HCT116 (cell line): ENCODE data around the gene PDE4D. TPM values are rescaled to one million over a fixed set of nuclear protein-coding genes. Genes with fewer than 3 reads are reported as not detected.

Experiments
- ATAC-seq: fragments of 200-7000 bp; cut with Tn5 transposase; 2 replicates; pipeline ENCODE4 v1.9.1; 2020; ENCODE audit warnings: mild to moderate bottlenecking, moderate library complexity
- BruUV-seq: library from RNA; stranded (reverse); fragments of 400-500 nt; replicated peaks from 2 replicates; lab custom pipeline; 2021; lab: Mats Ljungman, UMichigan
- CTCF ChIA-PET: fragments of 300-600 bp; sonication (Branson Sonifier 250); formaldehyde crosslinking; loops from one replicate; lab custom pipeline; 2021; ENCODE audit warnings: antibody characterized with exemption; lab: Charles Lee
- POLR2A ChIA-PET: fragments of 300-600, 350-600 bp; sonication (Branson Sonifier 250); formaldehyde crosslinking; loops from one replicate; lab custom pipeline; 2021; ENCODE audit warnings: antibody characterized with exemption; lab: Charles Lee
- RAD21 ChIA-PET, 2 experiments: fragments of 300-600 bp; sonication (Branson Sonifier 250); formaldehyde crosslinking; loops; one replicate each; lab custom pipeline; 2023; ENCODE audit warnings: low total read pairs in 2 of 2; ENCODE audit not compliant: uncharacterized antibody in 2 of 2, unreplicated experiment in 2 of 2, low non-redundant PET in 1 of 2; lab: Charles Lee
- DNase-seq: peaks from one replicate; pipeline ENCODE4 v3.0.0-alpha.2; 2010; ENCODE audit warnings: low read depth, low spot score
- H2AFZ ChIP-seq: fragments of 200-600 bp; shearing (Covaris generic), sonication (generic); 2 replicates; pipeline ENCODE4 v1.6.1; 2017; ENCODE audit warnings: low read depth, mixed run types, mixed read lengths, antibody characterized with exemption, low read length; ENCODE audit not compliant: poor library complexity, severe bottlenecking
- H3K27ac ChIP-seq: 2 replicates; pipeline ENCODE4 v1.5.1; 2012; ENCODE audit warnings: low read depth, low read length
- H3K27me3 ChIP-seq: fragments of 200-600 bp; sonication (generic); 2 replicates; pipeline ENCODE4 v1.6.1; 2016; ENCODE audit warnings: mixed run types, low read length, mixed read lengths; ENCODE audit not compliant: insufficient read depth
- H3K36me3 ChIP-seq, 2 experiments: fragments of 200-500 bp in 1 of 2; fragments of 200-600 bp in 1 of 2; sonication (Bioruptor generic) in 1 of 2; sonication (generic) in 1 of 2; 2 replicates each; pipeline versions ENCODE4 v1.5.1 to v1.6.1; 2014 to 2016; ENCODE audit warnings: low read length in 2 of 2, inconsistent platforms in 1 of 2, mixed read lengths in 1 of 2, mixed run types in 1 of 2; ENCODE audit not compliant: insufficient read depth in 2 of 2, control insufficient read depth in 1 of 2
- H3K4me1 ChIP-seq, 2 experiments: fragments of 200-600 bp in 1 of 2; sonication (generic) in 1 of 2; 2 replicates each; pipeline versions ENCODE4 v1.5.1 to v1.6.1; 2012 to 2017; ENCODE audit warnings: low read length in 2 of 2, inconsistent platforms in 1 of 2, mild to moderate bottlenecking in 1 of 2, mixed read lengths in 1 of 2, mixed run types in 1 of 2, moderate library complexity in 1 of 2; ENCODE audit not compliant: insufficient read depth in 2 of 2, control insufficient read depth in 1 of 2
- H3K4me2 ChIP-seq: fragments of 200-600 bp; sonication (generic); 2 replicates; pipeline ENCODE4 v1.6.1; 2017; ENCODE audit warnings: mixed run types, low read length, mixed read lengths
- H3K4me3 ChIP-seq, 2 experiments: fragments of 200-600 bp in 1 of 2; sonication (generic) in 1 of 2; replicated peaks in 1 of 2; 2 replicates each; pipeline ENCODE4 v1.5.1; 2011 to 2016; ENCODE audit warnings: low read length in 2 of 2, control low read depth in 1 of 2, low read depth in 1 of 2, mild to moderate bottlenecking in 1 of 2, mixed read lengths in 1 of 2, mixed run types in 1 of 2
- H3K79me2 ChIP-seq: fragments of 200-600 bp; sonication (generic); 2 replicates; pipeline ENCODE4 v1.6.1; 2017; ENCODE audit warnings: mild to moderate bottlenecking, mixed run types, low read length, moderate library complexity, mixed read lengths; ENCODE audit not compliant: insufficient read depth
- H3K9ac ChIP-seq: fragments of 200-600 bp; sonication (generic); 2 replicates; pipeline ENCODE4 v1.6.1; 2016; ENCODE audit warnings: low read length, mixed read lengths
- H3K9me2 ChIP-seq: fragments of 200-600 bp; sonication (generic), shearing (Covaris generic); 2 replicates; pipeline ENCODE4 v1.6.1; 2017; ENCODE audit warnings: mixed run types, mild to moderate bottlenecking, moderate library complexity; ENCODE audit not compliant: insufficient read depth
- H3K9me3 ChIP-seq, 2 experiments: fragments of 200-500 bp in 1 of 2; fragments of 200-600 bp in 1 of 2; sonication (Bioruptor generic) in 1 of 2; sonication (generic) in 1 of 2; 2 replicates each; pipeline ENCODE4 v1.6.1; 2014 to 2017; ENCODE audit warnings: low read length in 2 of 2, mixed read lengths in 2 of 2, inconsistent platforms in 1 of 2, low read depth in 1 of 2, mild to moderate bottlenecking in 1 of 2, mixed run types in 1 of 2, moderate library complexity in 1 of 2; ENCODE audit not compliant: control insufficient read depth in 1 of 2, insufficient read depth in 1 of 2
- H4K20me1 ChIP-seq: fragments of 200-600 bp; sonication (generic), shearing (Covaris generic); 2 replicates; pipeline ENCODE4 v1.6.1; 2017; ENCODE audit warnings: mixed run types, mild to moderate bottlenecking, moderate library complexity; ENCODE audit not compliant: insufficient read depth
- CBX3 ChIP-seq: IDR thresholded peaks from 2 replicates; pipeline ENCODE4 v1.6.1; 2012; ENCODE audit warnings: low read depth
- CEBPB ChIP-seq: IDR thresholded peaks from 2 replicates; pipeline ENCODE4 v1.6.1; 2012; ENCODE audit warnings: low read depth
- EGR1 ChIP-seq: IDR thresholded peaks from 2 replicates; pipeline ENCODE4 v1.6.1; 2012; ENCODE audit warnings: low read depth
- ELF1 ChIP-seq: IDR thresholded peaks from 2 replicates; pipeline ENCODE4 v1.6.1; 2012; ENCODE audit warnings: low read depth, borderline replicate concordance
- JUND ChIP-seq: IDR thresholded peaks from 2 replicates; pipeline ENCODE4 v1.6.1; 2012
- POLR2A ChIP-seq: IDR thresholded peaks from 2 replicates; pipeline ENCODE4 v1.7.0; 2011; ENCODE audit warnings: borderline replicate concordance; ENCODE audit not compliant: insufficient read depth, insufficient read length; ENCODE audit errors: extremely low read depth
- POLR2AphosphoS5 ChIP-seq: IDR thresholded peaks from 2 replicates; pipeline ENCODE4 v1.6.1; 2011; ENCODE audit warnings: mild to moderate bottlenecking, low read depth, low read length, moderate library complexity
- RAD21 ChIP-seq: IDR thresholded peaks from 2 replicates; pipeline ENCODE4 v1.6.1; 2012; ENCODE audit warnings: low read depth, mild to moderate bottlenecking
- SP1 ChIP-seq: IDR thresholded peaks from 2 replicates; pipeline ENCODE4 v1.6.1; 2012; ENCODE audit warnings: low read depth
- SRF ChIP-seq: IDR thresholded peaks from 2 replicates; pipeline ENCODE4 v1.6.1; 2012; ENCODE audit warnings: low read depth
- TCF7L2 ChIP-seq: IDR thresholded peaks from 2 replicates; pipeline ENCODE4 v1.7.0; 2011; ENCODE audit warnings: borderline replicate concordance, inconsistent platforms; ENCODE audit not compliant: insufficient read depth, insufficient read length; ENCODE audit errors: extremely low read depth
- YY1 ChIP-seq: IDR thresholded peaks from 2 replicates; pipeline ENCODE4 v1.6.1; 2011; ENCODE audit warnings: low read length, low read depth, moderate library complexity, mild to moderate bottlenecking; ENCODE audit not compliant: insufficient replicate concordance; ENCODE audit errors: extremely low read depth
- ZFX ChIP-seq: fragments of 450-650 bp; IDR thresholded peaks from 2 replicates; pipeline ENCODE4 v1.6.1; 2017
- ZNF274 ChIP-seq: fragments of 200-500 bp; sonication (Bioruptor generic); IDR thresholded peaks from 2 replicates; pipeline ENCODE4 v1.6.1; 2014; ENCODE audit warnings: mild to moderate bottlenecking, low read depth, low read length, inconsistent platforms
- intact Hi-C: fragments of 100-400 bp; cut with micrococcal nuclease; formaldehyde crosslinking; loops from 2 replicates; pipeline ENCODE4 v1.10.0; 2022
- total RNA-seq: library from RNA; stranded (reverse); gene quantifications from one replicate; pipeline ENCODE4 v1.2.1, GENCODE V29; 2021; ENCODE audit not compliant: unreplicated experiment
- TF ChIP-seq, protein P1 (sequence below): IDR thresholded peaks from 2 replicates; pipeline ENCODE4 v1.6.1; 2012
- TF ChIP-seq, protein P2 (sequence below): IDR thresholded peaks from 2 replicates; pipeline ENCODE4 v1.6.1; 2012; ENCODE audit warnings: low read depth
- TF ChIP-seq, protein P3 (sequence below), 3 experiments: fragments of 200-600 bp in 1 of 3; sonication (generic) in 1 of 3; IDR thresholded peaks in 2 of 3; conservative IDR thresholded peaks in 1 of 3; 2 replicates each; pipeline ENCODE4 v1.5.1; 2012 to 2017; ENCODE audit warnings: low read depth in 2 of 3, low read length in 2 of 3, antibody characterized with exemption in 1 of 3, borderline replicate concordance in 1 of 3, control low read depth in 1 of 3, mild to moderate bottlenecking in 1 of 3, mixed read lengths in 1 of 3, mixed run types in 1 of 3, moderate library complexity in 1 of 3; ENCODE audit not compliant: insufficient read depth in 1 of 3
- TF ChIP-seq, protein P4 (sequence below): IDR thresholded peaks from 2 replicates; pipeline ENCODE4 v1.6.1; 2011; ENCODE audit warnings: mild to moderate bottlenecking, low read length, moderate library complexity; ENCODE audit not compliant: insufficient replicate concordance; ENCODE audit errors: extremely low read depth

Gene PDE4D
- total RNA-seq, 1 experiment from 2014 or later = 1.1 TPM

DNA sequence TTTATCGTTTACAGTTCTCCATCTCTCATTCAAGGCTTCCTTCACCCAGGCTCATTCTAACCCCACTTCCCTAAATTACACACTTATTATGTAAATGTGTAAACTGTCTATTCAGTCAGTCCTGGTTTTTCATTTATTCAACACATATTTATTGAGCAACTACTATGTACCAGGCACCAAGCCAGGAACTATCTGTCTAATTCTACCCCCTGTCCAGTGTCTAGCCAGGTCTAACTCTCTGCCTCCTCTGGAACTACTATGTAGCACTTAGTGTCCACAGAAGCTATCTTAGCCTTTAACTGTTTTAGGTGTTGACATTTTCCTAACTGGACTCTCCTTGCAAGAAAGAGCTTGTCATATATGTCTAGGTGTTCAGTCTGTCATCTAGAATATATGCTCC lies 56.5 kb downstream of the PDE4D start (continued):
- TF ChIP-seq, protein P1, sequence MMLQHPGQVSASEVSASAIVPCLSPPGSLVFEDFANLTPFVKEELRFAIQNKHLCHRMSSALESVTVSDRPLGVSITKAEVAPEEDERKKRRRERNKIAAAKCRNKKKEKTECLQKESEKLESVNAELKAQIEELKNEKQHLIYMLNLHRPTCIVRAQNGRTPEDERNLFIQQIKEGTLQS = no peak
- TF ChIP-seq SRF (no peak), ZFX (no peak), EGR1 (no peak), TCF7L2 (no peak), POLR2AphosphoS5 (no peak)
- TF ChIP-seq, protein P2, sequence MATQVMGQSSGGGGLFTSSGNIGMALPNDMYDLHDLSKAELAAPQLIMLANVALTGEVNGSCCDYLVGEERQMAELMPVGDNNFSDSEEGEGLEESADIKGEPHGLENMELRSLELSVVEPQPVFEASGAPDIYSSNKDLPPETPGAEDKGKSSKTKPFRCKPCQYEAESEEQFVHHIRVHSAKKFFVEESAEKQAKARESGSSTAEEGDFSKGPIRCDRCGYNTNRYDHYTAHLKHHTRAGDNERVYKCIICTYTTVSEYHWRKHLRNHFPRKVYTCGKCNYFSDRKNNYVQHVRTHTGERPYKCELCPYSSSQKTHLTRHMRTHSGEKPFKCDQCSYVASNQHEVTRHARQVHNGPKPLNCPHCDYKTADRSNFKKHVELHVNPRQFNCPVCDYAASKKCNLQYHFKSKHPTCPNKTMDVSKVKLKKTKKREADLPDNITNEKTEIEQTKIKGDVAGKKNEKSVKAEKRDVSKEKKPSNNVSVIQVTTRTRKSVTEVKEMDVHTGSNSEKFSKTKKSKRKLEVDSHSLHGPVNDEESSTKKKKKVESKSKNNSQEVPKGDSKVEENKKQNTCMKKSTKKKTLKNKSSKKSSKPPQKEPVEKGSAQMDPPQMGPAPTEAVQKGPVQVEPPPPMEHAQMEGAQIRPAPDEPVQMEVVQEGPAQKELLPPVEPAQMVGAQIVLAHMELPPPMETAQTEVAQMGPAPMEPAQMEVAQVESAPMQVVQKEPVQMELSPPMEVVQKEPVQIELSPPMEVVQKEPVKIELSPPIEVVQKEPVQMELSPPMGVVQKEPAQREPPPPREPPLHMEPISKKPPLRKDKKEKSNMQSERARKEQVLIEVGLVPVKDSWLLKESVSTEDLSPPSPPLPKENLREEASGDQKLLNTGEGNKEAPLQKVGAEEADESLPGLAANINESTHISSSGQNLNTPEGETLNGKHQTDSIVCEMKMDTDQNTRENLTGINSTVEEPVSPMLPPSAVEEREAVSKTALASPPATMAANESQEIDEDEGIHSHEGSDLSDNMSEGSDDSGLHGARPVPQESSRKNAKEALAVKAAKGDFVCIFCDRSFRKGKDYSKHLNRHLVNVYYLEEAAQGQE = no peak
- TF ChIP-seq, all 23 proteins: peak for 0

GRCh38 chr5:59835800-59836199 lies 57.7 kb downstream of the PDE4D start:
- ATAC-seq (no peak), DNase-seq (no peak)
- intact Hi-C loops = no loop called here
- H3K9me2 ChIP-seq = no peaks in the 10 kb centered on the region
- no TSS peak for BruUV-seq
- H3K36me3 ChIP-seq = no peaks in the 10 kb centered on the region
- no peak overlapping the region for H2AFZ ChIP-seq
- H3K4me3 ChIP-seq = no peak overlapping the region
- peaks cover 8% of the 10 kb centered on the region; the same call in 1 of the 2 replicates for H3K27me3 ChIP-seq
- ChIA-PET CTCF (no interaction called here), RAD21 (no interaction called here), POLR2A (no interaction called here)
- H3K4me1 ChIP-seq = no peaks in the 10 kb centered on the region
- no peak overlapping the region for H3K9ac ChIP-seq
- H4K20me1 ChIP-seq = no peaks in the 10 kb centered on the region; the same call in 1 of the 2 replicates
- H3K9me3 ChIP-seq = no peaks in the 10 kb centered on the region
- H3K79me2 ChIP-seq = no peaks in the 10 kb centered on the region
- H3K27ac ChIP-seq = no peak overlapping the region
- no peak overlapping the region for H3K4me2 ChIP-seq
- TF ChIP-seq CEBPB (no peak), POLR2AphosphoS5 (no peak), EGR1 (no peak), ZFX (no peak), POLR2A (no peak), ZNF274 (no peak), RAD21 (no peak), CBX3 (no peak), JUND (no peak), YY1 (no peak), TCF7L2 (no peak), SRF (no peak), SP1 (no peak), ELF1 (no peak)
- TF ChIP-seq, protein P1 = no peak
- TF ChIP-seq, protein P3, sequence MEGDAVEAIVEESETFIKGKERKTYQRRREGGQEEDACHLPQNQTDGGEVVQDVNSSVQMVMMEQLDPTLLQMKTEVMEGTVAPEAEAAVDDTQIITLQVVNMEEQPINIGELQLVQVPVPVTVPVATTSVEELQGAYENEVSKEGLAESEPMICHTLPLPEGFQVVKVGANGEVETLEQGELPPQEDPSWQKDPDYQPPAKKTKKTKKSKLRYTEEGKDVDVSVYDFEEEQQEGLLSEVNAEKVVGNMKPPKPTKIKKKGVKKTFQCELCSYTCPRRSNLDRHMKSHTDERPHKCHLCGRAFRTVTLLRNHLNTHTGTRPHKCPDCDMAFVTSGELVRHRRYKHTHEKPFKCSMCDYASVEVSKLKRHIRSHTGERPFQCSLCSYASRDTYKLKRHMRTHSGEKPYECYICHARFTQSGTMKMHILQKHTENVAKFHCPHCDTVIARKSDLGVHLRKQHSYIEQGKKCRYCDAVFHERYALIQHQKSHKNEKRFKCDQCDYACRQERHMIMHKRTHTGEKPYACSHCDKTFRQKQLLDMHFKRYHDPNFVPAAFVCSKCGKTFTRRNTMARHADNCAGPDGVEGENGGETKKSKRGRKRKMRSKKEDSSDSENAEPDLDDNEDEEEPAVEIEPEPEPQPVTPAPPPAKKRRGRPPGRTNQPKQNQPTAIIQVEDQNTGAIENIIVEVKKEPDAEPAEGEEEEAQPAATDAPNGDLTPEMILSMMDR (IDR thresholded peaks at IDR 0.05 in 2 of 3, conservative IDR thresholded peaks at IDR 0.05 in 1 of 3; ENCODE audit: borderline replicate concordance in 1 of 3, insufficient read depth in 1 of 3, low read depth in 2 of 3, low read length in 2 of 3) = no peak
- TF ChIP-seq, protein P4, sequence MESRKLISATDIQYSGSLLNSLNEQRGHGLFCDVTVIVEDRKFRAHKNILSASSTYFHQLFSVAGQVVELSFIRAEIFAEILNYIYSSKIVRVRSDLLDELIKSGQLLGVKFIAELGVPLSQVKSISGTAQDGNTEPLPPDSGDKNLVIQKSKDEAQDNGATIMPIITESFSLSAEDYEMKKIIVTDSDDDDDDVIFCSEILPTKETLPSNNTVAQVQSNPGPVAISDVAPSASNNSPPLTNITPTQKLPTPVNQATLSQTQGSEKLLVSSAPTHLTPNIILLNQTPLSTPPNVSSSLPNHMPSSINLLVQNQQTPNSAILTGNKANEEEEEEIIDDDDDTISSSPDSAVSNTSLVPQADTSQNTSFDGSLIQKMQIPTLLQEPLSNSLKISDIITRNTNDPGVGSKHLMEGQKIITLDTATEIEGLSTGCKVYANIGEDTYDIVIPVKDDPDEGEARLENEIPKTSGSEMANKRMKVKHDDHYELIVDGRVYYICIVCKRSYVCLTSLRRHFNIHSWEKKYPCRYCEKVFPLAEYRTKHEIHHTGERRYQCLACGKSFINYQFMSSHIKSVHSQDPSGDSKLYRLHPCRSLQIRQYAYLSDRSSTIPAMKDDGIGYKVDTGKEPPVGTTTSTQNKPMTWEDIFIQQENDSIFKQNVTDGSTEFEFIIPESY = no peak
